B cell (primary cell): Measurements from ENCODE around the gene ST6GALNAC3. TPM values are rescaled to one million over a fixed set of nuclear protein-coding genes. Genes with fewer than 3 reads are reported as not detected.

Experiments used
- ATAC-seq: fragments of 200-7000 bp; cut with Tn5 transposase; one replicate; pipeline ENCODE4 v1.10.0; 2021; ENCODE audit warnings: low read depth, mild to moderate bottlenecking, moderate number of reproducible peaks, moderate library complexity
- CTCF ChIA-PET: fragments of 350-600 bp; sonication (Branson Sonifier 250); formaldehyde crosslinking; loops from one replicate; lab custom pipeline; 2021; ENCODE audit warnings: antibody characterized with exemption, inconsistent platforms; lab: Charles Lee
- POLR2A ChIA-PET: fragments of 350-600 bp; sonication (Branson Sonifier 250); formaldehyde crosslinking; loops from one replicate; lab custom pipeline; 2021; ENCODE audit warnings: antibody characterized with exemption; lab: Charles Lee
- DNase-seq: peaks from one replicate; pipeline ENCODE4 v3.0.0; 2013
- H2AFZ ChIP-seq: 2 replicates; pipeline ENCODE4 v1.6.1; 2012; ENCODE audit warnings: mild to moderate bottlenecking, low read depth, low read length; ENCODE audit not compliant: insufficient read depth, poor library complexity, severe bottlenecking
- H3K27ac ChIP-seq, 2 donors: 1 replicate in 1 of 2; 2 replicates in 1 of 2; pipeline ENCODE4 v1.5.1; 2012 to 2013; ENCODE audit warnings: low read length in 2 of 2, mild to moderate bottlenecking in 2 of 2, moderate library complexity in 1 of 2
- H3K27me3 ChIP-seq, 4 experiments: fragments of 200-600 bp in 1 of 4; sonication (generic) in 1 of 4; replicated peaks in 1 of 4; 1 replicate in 2 of 4; 2 replicates in 2 of 4; pipeline versions ENCODE4 v1.6.1 to v1.7.0; 2013 to 2016; ENCODE audit warnings: low read length in 3 of 4, mild to moderate bottlenecking in 2 of 4, mixed read lengths in 1 of 4, moderate library complexity in 1 of 4; ENCODE audit not compliant: insufficient read depth in 4 of 4, control insufficient read depth in 3 of 4; ENCODE audit errors: control extremely low read depth in 1 of 4
- H3K36me3 ChIP-seq, 2 experiments: replicated peaks in 1 of 2; 1 replicate in 1 of 2; 2 replicates in 1 of 2; pipeline versions ENCODE4 v1.6.1 to v1.7.1; 2013; ENCODE audit warnings: low read length in 1 of 2; ENCODE audit not compliant: insufficient read depth in 2 of 2, control insufficient read depth in 1 of 2; ENCODE audit errors: control extremely low read depth in 1 of 2, extremely low read depth in 1 of 2
- H3K4me1 ChIP-seq, 2 donors: fragments of 200-600 bp in 1 of 2; sonication (generic) in 1 of 2; 1 replicate in 1 of 2; 2 replicates in 1 of 2; pipeline versions ENCODE4 v1.5.1 to v1.6.1; 2013 to 2017; ENCODE audit warnings: low read length in 2 of 2; ENCODE audit not compliant: control insufficient read depth in 2 of 2, insufficient read depth in 2 of 2
- H3K4me2 ChIP-seq: replicated peaks from 2 replicates; pipeline ENCODE3; 2012; ENCODE audit warnings: mild to moderate bottlenecking, low read depth, low read length; ENCODE audit not compliant: poor library complexity, severe bottlenecking
- H3K4me3 ChIP-seq, 5 experiments: fragments of 200-600 bp in 1 of 5; sonication (generic) in 1 of 5; 1 replicate in 3 of 5; 2 replicates in 2 of 5; pipeline versions ENCODE4 v1.5.1 to v1.7.0; 2011 to 2016; ENCODE audit warnings: low read length in 4 of 5, mild to moderate bottlenecking in 4 of 5, low read depth in 2 of 5, control low read depth in 1 of 5, moderate library complexity in 1 of 5; ENCODE audit not compliant: insufficient read depth in 1 of 5; ENCODE audit errors: control extremely low read depth in 1 of 5, extremely low read depth in 1 of 5
- H3K79me2 ChIP-seq: fragments of 200-600 bp; sonication (generic); one replicate; pipeline ENCODE4 v1.6.0; 2016; ENCODE audit warnings: low read length; ENCODE audit not compliant: control insufficient read depth, insufficient read depth
- H3K9ac ChIP-seq: fragments of 200-600 bp; sonication (generic); 2 replicates; pipeline ENCODE4 v1.6.1; 2017; ENCODE audit warnings: mild to moderate bottlenecking, low read length, moderate library complexity
- H3K9me3 ChIP-seq, 3 donors: one replicate each; pipeline versions ENCODE4 v1.6.1 to v1.7.1; 2013; ENCODE audit warnings: low read length in 2 of 3; ENCODE audit not compliant: control insufficient read depth in 2 of 3, insufficient read depth in 1 of 3; ENCODE audit errors: control extremely low read depth in 1 of 3
- H4K20me1 ChIP-seq: 2 replicates; pipeline ENCODE4 v1.6.0; 2012; ENCODE audit warnings: mild to moderate bottlenecking, low read length; ENCODE audit not compliant: insufficient read depth, control insufficient read depth, poor library complexity, severe bottlenecking
- H3K27ac Mint-ChIP-seq: one replicate; pipeline ENCODE4 v1.8.0; 2021; ENCODE audit warnings: mixed read lengths
- H3K27me3 Mint-ChIP-seq: one replicate; pipeline ENCODE4 v1.8.0; 2021; ENCODE audit warnings: mixed read lengths
- H3K4me1 Mint-ChIP-seq: one replicate; pipeline ENCODE4 v1.8.0; 2021; ENCODE audit warnings: mixed read lengths
- H3K4me3 Mint-ChIP-seq: one replicate; pipeline ENCODE4 v1.8.0; 2021; ENCODE audit warnings: mixed read lengths
- H3K9me3 Mint-ChIP-seq: one replicate; pipeline ENCODE4 v1.8.0; 2022; ENCODE audit warnings: mixed read lengths; ENCODE audit not compliant: insufficient read depth
- EZH2 ChIP-seq: IDR thresholded peaks from 2 replicates; pipeline ENCODE4 v1.6.1; 2012; ENCODE audit warnings: borderline replicate concordance, low read depth, mild to moderate bottlenecking, moderate library complexity, low read length; ENCODE audit not compliant: insufficient read depth, poor library complexity, severe bottlenecking
- WGBS: methylation state at CpG from one replicate; pipeline ENCODE4 v1.1.5; 2013; ENCODE audit warnings: missing lambda C conversion rate; ENCODE audit not compliant: insufficient coverage; 5-methylcytosine and 5-hydroxymethylcytosine counted together
- intact Hi-C: fragments of 100-400 bp; cut with micrococcal nuclease; formaldehyde crosslinking; loops from one replicate; pipeline ENCODE4 v1.10.0; 2022
- polyA plus RNA-seq: library from polyadenylated mRNA; depleted of rRNA; stranded (reverse); fragments of >200 nt; gene quantifications from 2 replicates; pipeline ENCODE4 v1.2.3, GENCODE V29; 2012
- total RNA-seq, 2 donors: library from RNA; stranded (reverse); fragments of 120-200 nt in 1 of 2; gene quantifications; 1 replicate in 1 of 2; 2 replicates in 1 of 2; pipeline versions ENCODE4 v1.2.3 to v1.2.4, GENCODE V29; 2013 to 2022
- TF ChIP-seq, protein P1 (sequence below): fragments of 200-600 bp; IDR thresholded peaks from one replicate; pipeline ENCODE4 v1.8.0; 2022; ENCODE audit warnings: antibody characterized with exemption, mild to moderate bottlenecking

The ST6GALNAC3 gene
- total and polyA plus RNA-seq, 2 donors (not counting 1 experiment from before 2014, with no cell fraction given), result 3.0 to 17.3 TPM

DNA sequence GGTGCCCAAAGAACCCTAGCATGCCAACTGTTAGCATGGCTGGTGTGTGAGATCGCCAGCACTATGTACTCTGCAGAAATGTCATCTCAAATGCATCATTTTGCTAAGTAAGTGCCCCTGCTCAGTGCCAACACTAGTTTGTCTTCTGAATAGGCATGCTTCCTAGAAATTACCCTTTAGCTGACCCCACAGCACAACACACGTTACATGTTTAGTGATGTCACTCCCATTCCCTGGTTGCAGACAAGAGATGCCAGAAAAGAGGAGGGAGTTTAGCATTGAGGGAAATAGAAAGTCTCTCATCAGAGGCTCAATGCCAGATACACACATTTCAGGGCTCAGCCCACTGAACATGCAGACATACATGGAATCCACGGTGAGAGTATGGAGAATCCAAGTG lies 9.3 kb upstream of the ST6GALNAC3 start:
- Mint-ChIP-seq H3K27ac (no peak overlapping the region), H3K4me1 (no peaks in the 10 kb centered on the region), H3K4me3 (no peak overlapping the region), H3K9me3 (no peaks in the 10 kb centered on the region), H3K27me3 (peaks cover 23% of the 10 kb centered on the region)
- no peaks in the 10 kb centered on the region for H3K27me3 ChIP-seq
- no peak for TF ChIP-seq EZH2
- TF ChIP-seq, protein P1, sequence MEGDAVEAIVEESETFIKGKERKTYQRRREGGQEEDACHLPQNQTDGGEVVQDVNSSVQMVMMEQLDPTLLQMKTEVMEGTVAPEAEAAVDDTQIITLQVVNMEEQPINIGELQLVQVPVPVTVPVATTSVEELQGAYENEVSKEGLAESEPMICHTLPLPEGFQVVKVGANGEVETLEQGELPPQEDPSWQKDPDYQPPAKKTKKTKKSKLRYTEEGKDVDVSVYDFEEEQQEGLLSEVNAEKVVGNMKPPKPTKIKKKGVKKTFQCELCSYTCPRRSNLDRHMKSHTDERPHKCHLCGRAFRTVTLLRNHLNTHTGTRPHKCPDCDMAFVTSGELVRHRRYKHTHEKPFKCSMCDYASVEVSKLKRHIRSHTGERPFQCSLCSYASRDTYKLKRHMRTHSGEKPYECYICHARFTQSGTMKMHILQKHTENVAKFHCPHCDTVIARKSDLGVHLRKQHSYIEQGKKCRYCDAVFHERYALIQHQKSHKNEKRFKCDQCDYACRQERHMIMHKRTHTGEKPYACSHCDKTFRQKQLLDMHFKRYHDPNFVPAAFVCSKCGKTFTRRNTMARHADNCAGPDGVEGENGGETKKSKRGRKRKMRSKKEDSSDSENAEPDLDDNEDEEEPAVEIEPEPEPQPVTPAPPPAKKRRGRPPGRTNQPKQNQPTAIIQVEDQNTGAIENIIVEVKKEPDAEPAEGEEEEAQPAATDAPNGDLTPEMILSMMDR, result no peak
- intact Hi-C loops, result no loop called here
- 80% methylated on average over 2 of the region's 3 CpGs for WGBS
- no peak for DNase-seq
- no peaks in the 10 kb centered on the region for H3K4me1 ChIP-seq
- H2AFZ ChIP-seq, result no peak overlapping the region
- no peaks in the 10 kb centered on the region for H3K9me3 ChIP-seq
- H3K4me2 ChIP-seq, result no peak overlapping the region
- H3K4me3 ChIP-seq, result no peak overlapping the region
- ChIA-PET POLR2A (no interaction called here), CTCF (no interaction called here)
- ATAC-seq, result no peak
- H3K36me3 ChIP-seq, result no peaks in the 10 kb centered on the region
- no peaks in the 10 kb centered on the region for H4K20me1 ChIP-seq
- no peak overlapping the region for H3K27ac ChIP-seq
- H3K79me2 ChIP-seq, result no peaks in the 10 kb centered on the region
- H3K9ac ChIP-seq, result no peak overlapping the region

DNA sequence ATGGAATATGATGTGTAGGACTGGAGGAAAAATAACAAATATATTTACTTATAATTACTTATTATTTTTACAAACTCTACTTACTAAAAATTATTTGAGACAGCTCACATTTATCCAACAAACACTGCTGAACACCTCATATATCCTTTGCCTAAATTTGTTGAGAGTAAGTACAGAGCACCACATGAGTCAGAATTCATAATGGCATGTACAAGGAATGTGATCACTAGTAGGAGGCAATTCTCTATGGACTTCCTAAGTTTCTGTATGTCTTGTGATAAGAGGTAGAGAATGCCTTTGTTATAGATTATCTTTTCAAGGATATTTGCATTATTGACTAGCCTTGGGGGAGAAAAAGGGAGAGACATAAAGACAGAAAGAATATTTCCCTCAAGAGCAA lies 8.2 kb upstream of the ST6GALNAC3 start:
- POLR2A ChIA-PET, result no interaction called here
- H3K9ac ChIP-seq, result no peak overlapping the region

More for the DNA sequence above, 8.2 kb upstream of the ST6GALNAC3 start:
- Mint-ChIP-seq H3K27ac (no peak overlapping the region), H3K9me3 (no peaks in the 10 kb centered on the region), H3K4me3 (no peak overlapping the region), H3K27me3 (peaks cover 21% of the 10 kb centered on the region), H3K4me1 (no peaks in the 10 kb centered on the region)
- DNase-seq (no peak), ATAC-seq (no peak)
- H3K79me2 ChIP-seq, result no peaks in the 10 kb centered on the region
- no peak overlapping the region for H2AFZ ChIP-seq
- intact Hi-C loops, result no loop called here
- H4K20me1 ChIP-seq, result no peaks in the 10 kb centered on the region
- no peak for TF ChIP-seq EZH2
- TF ChIP-seq, protein P1, result no peak
- no peaks in the 10 kb centered on the region for H3K4me1 ChIP-seq
- H3K4me2 ChIP-seq, result no peak overlapping the region
- H3K27me3 ChIP-seq, result no peaks in the 10 kb centered on the region
- CTCF ChIA-PET, result interaction anchor here (0.7 kb wide), 1 partner anchor 1341 kb away, joined by 3 read pairs; no protein-coding TSS in a partner anchor
- H3K27ac ChIP-seq, result no peak overlapping the region
- no peaks in the 10 kb centered on the region for H3K36me3 ChIP-seq
- no peak overlapping the region for H3K4me3 ChIP-seq
- no peaks in the 10 kb centered on the region for H3K9me3 ChIP-seq
